NK-92 (cell line): ENCODE measurements around the gene ZFAND3.

Experiments used
- DNase-seq: peaks from one replicate; lab custom pipeline; 2025; ENCODE audit not compliant: unreplicated experiment; lab: John Stamatoyannopoulos, UW

Gene ZFAND3

DNA sequence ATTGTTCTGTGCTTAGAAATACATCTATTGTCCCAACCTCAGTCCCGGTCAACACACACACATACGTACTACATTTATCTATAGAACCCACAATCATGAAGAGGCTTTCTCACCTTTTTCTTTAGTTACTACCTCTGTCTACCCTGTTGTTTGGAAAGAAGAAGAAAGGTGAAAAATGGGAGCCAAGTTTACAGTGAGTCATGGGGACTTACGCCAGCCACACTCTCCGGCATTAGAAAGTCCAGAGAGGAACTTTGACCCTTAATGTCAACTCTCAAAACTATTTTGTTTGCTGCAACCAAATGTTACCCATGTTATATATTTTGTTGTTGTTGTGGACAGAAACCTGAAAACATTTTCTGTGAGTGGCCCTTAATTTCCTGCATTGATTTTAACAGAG, 259.1 kb downstream of the ZFAND3 start:
- no peak for DNase-seq

DNA sequence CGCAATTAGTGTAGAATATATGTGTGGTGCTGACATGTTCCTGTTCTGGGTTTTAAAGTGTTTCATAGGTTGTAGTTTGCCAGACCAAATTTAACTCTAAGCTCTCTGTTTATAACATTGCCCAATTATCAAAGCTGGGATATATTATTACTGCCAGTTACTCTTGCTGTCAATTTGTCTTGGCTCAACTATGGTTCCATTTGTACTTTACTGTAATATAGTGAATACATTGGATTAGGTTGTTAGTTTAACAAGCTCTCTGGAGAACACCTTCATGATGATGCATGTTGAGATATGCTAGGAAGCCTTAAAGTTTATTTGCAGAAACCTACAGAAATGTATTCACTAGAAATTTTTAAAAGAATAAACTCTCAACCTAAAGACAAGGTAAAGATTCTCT, 259.6 kb downstream of the ZFAND3 start:
- DNase-seq = no peak

DNA sequence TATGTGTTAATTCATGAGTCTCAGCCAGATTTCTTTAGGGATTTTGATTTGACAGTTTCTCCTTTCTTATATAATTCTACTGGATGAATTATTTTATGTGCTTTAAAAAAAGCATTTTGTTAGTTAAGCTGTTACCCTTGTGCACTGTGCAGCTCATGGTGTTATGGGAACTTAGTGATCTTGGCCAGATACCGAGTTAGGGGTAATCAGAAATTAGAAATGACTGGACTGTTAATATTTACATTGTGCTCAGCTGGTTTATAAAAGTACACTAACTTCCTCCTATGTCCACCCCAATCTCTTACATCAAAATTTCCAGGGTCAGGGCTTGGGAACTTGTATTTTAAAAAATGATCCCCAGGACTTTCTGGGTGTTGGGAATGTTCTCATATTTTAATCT, 260.0 kb downstream of the ZFAND3 start:
- DNase-seq = no peak

DNA sequence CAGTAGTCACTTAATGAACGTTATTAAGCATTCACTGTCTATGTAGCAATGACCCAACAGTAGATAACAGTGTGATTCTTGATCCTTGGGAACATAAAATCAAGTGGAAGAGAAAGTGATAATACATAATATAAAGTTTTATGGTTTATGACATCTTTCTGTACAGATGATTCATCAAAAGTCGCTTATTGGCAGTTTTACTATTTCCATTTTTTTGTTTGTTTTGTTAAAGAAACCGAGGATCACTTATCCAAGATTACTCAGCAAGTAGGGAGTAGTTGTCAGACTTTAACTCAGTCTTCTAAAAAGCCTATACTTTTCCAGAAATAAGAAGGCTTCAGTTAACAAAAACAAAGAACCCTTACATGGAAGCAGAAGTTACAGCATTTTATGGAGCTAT, 260.8 kb downstream of the ZFAND3 start:
- no peak for DNase-seq

DNA sequence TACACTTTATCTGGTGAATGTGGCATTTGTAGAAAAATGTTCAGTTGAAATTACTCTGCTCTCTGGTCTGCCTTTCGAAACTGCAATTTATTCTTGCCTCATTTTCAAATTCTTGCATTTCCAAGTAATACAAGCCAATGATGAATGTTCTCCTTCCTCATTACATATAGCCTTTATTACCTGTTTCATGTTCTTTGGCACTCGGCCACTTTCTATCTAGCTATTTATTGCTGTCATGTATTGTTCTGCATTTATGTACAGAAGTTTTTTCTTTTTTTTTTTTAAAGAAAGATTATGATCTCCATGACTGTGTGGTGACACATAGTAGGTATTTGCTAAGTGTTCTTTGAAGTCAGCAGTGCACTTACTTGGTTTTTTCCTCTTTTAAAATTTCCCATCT, 261.4 kb downstream of the ZFAND3 start:
- no peak for DNase-seq

DNA sequence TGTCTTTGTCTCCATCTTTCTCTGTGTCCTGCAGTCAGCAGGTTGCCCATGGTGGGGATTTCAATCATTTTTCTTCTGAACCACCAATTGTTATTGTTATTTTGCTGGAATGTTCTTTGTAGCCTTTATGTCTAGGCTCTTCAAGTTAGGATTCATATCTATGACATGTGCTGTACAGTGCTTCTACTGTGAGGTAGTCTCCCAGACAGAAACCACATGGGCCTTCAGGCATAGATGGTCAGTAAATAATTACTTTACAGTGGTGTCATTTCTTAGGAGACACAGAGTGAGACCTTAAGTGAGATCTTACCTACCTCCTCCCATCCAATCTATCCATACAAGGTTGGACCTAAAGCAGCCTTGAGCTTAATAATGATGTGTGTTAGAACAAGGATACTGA, 265.5 kb downstream of the ZFAND3 start:
- no peak for DNase-seq

DNA sequence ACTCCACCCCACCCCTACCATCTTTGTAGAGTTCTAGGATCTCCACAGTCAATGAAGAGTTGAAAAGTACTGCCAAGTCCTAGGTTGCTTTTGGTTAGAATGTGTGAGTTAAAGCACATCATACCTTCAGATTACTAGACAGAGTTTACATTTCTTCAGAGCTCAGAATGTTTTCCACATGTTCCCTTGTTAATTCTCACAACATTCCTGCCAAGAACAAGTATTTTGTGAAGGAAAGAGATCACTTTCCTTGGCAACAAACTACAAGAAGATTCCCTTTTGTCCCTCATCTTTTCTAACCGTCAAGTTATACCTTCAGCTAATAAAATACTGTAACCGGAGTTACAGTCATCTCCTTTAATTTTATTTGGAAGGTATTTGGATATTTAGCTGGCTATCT, 266.8 kb downstream of the ZFAND3 start:
- no peak for DNase-seq

DNA sequence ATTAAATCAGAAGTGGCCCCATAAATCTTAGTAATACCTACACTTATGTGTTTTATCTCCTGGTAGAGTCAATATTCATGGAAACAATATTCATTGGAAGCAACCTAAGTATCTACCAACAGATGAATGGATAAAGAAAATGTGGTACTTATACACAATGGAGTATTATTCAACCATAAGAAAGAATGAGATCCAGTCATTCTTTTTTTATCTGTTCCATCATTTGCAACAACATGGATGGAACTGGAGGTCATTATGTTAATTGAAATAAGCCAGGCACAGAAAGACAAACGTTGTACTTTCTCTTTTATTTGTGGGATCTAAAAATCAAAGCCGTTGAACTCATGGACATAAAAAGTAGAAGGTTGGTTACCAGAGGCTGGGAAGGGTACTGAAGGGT, 268.5 kb downstream of the ZFAND3 start:
- no peak for DNase-seq

DNA sequence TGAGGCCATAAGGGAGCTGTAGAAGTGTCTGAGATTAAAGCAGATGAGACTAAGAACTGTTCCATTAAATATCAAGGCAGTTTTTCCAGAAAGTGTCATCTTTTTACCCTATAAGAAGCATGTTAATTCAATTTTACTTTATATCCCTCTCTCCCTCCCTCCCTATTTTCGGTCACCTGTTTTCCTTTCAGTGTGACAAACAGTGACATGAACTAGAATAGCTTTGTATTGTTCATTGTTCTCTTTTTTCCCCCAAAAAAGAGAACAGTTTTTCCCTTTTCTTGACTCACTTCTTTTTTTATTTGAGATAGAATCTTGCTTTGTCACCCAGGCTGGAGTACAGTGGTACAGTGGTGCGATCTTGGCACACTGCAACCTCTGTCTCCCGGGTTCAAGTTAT, 269.3 kb downstream of the ZFAND3 start:
- no peak for DNase-seq

DNA sequence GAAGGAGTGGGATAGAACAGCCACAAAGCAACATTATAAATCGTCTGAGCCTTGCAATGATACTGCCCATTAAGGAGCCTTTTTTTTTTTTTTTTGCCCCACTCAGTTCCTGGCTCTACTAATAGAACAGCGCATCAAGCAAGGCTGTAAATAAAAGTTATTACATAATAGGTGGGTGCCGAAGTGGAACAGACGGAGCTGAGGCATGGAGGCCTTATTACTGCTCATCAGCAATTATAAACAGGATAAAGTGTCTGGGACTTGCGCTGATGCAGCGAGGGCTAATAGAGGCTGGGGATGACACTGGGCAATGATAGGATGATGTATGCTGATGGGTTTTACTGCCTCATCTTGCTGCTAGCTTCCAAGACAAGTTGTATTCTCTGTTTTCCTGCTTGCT, 272.1 kb downstream of the ZFAND3 start:
- DNase-seq = no peak

DNA sequence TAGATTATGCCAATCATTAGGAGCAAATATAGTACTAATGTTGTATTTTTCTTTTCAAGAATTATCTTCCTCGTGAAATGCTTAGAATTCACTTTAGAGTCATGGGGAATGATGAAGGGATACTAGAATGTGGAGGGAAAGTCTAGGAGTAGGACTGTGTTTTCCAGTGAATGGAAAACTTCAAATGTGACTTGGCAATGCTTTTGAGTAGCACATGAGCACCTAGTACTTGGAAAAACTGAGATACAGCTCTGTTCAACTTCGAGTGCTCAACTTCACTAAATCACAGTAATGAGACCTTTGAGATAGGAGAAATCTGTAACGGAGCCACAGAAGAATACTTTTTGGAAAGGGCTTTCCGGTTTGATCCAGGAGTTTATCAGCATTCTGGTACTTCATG, 272.9 kb downstream of the ZFAND3 start:
- no peak for DNase-seq

DNA sequence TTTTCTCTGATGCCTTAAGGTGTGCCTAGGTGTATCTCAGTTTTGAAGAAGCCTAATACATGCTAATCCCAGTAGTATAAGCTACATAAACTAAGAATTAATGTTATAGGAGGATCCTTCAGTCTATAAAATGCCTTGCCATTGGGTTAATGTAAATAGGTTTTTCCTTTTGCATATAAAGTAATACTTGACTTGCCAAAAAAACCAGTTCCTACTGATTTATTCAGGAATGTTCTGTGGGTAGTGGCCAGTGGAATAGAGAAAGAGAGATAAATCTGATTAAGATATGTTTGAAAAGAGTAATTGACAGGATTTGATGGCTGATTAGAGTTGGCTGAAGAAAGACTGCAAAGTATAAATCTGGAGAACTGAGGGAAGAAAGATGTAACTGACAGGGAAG, 273.4 kb downstream of the ZFAND3 start:
- DNase-seq = no peak

DNA sequence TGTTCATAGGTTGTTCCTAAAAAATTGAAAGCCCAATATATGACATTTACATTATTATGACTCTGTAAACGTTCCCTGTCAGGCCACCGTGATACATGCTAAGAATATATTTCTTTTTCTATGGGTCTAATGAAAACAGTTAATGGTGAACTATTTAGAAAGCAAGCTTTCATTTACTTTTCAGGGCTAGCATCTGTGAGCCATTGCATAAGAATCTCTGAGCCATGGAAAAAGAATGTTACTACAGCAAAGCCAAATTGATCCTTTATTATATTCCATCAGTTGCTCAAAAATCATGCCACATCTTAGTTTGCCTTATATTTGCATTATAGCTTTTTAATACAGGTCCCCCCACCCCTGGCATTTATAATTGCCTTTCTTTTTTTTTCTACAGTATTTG, 275.5 kb downstream of the ZFAND3 start:
- no peak for DNase-seq

DNA sequence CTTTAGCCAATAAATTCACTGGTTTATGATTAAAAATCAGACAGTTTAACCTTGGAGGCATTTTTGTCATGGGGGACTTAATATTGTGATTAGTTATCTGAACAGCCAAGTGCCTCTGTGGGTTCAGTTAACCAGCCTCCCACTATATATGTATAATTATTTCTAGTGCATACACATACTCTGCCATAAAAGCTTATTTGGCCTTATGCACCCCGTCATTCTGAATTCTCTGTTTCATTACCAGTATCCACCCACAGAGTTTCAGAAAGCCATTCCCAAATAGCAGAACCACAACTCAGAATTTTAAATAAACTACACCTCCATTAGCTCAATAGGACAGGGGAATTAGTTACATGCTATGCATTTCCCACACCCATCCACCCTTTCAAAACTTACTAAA, 279.7 kb downstream of the ZFAND3 start:
- DNase-seq = no peak

DNA sequence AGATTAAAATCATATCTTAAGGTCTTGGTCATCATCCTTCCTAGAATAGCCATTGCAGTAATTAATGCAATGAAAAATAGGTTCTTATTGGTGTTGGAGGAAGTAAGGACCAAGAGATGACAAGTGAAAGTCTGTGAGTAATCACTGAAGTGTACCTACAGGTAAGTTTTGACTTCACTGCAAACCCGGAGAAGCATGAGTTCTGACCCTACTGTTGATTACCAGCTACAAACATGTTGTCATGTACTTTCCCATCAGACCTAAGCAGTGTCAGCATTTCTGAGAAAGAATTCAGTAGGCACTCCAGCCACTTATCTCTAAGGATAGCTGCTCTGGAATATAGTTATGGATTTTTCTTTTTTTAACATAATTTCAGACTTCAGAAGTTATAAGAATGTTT, 280.9 kb downstream of the ZFAND3 start:
- no peak for DNase-seq

DNA sequence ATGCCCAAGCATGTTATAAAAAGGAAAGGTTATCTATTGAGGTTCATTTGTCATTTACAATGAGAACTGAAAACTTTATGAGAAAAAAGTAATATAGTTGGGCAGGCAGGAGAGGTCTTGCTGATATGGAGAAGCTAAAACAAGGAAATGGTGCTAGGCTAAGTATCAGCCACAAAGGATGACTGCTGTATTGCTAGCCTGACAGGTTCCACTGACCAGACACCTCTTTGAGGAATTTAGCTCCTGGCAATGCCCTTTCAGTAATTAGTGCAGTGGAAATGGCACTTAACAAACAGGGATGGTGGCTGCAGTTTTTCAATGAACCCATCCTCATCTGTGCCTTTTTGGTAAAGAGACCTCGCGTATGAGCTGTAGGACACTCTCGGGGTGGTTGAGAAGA, 284.4 kb downstream of the ZFAND3 start:
- no peak for DNase-seq

DNA sequence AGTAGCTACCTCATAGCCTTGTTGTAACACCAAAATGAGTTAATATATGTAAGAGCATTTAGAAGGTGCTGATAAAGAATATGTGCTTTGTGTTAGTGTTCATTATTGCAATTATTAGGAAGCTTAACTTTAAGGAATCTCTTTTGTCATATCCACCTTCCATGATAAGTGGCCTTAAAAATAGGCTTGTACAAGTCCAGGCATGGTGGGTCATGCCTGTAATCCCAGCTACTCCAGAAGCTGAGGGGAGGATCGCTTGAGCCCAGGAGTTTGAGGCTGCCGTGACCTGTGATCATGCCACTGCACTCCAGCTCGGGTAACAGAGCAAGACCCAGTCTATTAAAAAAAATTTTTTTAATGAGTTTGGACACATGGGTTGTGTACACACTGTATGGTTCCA, 285.5 kb downstream of the ZFAND3 start:
- DNase-seq = no peak

DNA sequence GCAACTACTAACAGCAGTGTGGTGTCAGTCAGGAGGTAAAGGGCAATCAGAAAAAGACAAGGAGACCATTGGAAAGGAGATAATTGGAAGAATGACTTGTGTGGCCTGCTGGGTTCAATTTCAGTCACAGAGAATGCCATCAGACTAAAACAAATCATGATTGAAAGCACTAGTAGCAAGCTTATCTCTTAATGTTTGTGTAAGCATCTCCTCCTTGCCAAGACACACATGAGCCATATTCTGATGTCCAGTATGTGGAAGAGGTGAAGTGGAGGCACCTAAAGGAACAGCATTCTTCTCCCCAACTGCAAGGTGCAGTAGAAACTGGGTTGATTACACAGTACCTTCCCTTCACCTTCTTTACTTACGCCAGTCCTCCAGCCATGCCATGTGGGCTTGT, 287.5 kb downstream of the ZFAND3 start:
- no peak for DNase-seq

DNA sequence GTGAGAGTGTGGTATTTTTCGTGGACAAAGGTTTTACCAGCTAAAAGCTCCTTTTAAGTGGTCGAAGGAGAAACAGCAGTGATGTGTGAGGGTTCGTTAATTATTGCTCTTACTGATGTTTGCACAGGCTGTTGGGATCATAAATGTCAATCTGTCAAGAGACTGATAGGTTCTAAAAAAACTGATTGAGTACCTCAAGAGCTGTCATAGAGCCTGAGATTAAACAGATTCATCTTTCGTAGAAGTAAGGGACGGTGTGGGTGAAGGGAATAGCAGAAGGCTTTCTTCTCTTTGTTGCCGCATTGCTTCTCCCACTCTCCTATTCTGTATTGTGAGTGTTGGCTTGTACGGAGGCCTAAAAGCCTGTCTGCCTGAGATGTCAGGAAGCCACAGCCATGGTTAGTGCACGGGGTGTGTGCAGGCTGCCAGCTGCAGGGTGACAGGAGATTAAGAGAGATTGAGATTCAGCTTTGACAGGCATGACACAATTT, 291.0 kb downstream of the ZFAND3 start:
- no peak for DNase-seq

DNA sequence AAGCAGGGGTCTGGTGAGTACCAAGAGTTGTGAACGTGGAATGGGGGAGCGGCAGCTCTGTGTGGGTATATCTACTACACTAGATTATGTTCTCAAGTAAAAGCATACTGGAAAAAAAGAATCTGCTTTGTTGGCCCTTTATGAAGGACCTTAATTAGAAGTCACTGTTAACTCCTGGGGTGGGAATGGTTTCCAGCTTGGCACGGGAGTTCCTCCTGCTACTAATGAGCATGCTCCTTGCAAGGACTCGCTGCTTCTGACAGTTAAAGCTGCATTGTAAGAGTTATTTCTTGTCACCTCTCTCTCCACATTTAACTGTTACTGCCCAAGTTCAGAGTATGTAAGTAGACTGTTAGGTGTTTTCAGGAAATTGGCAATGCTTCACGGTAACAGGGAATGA, 292.7 kb downstream of the ZFAND3 start:
- no peak for DNase-seq

DNA sequence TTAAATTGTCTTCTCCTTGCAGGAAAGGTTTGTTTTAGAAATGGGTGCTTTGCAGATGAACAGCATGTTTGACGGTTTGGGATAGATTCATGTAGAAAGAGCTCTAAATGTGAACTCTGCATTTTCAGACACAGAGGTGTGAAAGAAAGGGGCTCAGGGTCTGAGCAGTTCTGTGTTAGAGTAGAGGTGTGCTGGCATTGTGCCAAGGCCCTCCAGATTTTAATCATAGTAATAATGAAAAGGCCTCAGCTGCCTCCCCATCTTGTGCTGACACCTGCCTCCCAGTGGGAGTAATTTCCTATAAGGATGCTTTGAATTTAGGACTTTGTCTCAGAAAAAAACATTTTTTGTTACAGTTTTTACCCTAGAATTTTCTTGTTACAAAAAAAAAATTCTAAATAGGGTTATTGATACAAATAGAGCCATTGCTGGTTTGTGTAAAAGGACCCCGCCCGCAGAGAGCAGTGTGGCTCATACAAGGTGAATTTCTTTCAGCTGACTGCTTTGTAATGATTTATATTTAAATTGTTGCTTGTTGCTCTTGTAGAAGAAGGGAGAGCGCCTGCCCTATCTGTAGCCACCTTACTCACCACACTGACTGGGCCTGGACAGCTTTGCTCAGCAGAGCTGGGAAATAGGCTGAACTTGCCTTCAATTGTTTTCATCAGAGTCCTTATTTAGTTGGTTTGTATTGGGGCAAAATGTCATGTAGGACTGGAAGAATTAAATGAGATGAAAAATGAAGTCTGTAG, 294.5 kb downstream of the ZFAND3 start:
- DNase-seq = no peak

DNA sequence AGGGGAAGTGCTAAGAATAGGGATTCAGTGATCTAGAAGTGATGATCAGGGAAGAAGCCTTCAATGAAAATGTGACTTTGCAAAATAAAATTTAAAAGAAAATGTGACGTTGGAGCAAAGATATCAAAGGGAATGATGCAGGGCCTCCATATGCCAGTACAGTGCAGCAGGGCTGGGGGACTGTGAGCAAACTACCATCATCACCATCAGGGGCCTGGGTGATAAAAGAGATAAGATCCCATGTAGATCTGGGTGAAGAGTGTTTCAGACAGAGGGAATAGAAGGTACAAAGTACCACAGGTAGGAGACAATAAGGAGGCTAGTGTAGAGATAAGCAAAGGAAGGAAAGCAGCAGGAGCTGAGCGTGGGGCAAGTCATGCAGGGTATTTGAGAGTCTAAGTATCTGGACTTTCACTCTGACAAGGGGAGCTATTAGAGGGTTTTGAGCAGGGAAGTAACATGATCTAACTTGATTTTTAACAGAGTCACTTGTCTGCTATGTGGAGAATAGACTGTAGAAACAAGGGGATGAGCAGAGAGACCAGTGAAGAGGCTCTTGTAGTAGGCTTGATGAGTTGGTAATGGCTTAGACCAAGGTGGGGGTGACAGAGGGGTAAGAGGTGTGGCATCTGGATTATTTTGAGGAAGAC, 295.6 kb downstream of the ZFAND3 start:
- no peak for DNase-seq

DNA sequence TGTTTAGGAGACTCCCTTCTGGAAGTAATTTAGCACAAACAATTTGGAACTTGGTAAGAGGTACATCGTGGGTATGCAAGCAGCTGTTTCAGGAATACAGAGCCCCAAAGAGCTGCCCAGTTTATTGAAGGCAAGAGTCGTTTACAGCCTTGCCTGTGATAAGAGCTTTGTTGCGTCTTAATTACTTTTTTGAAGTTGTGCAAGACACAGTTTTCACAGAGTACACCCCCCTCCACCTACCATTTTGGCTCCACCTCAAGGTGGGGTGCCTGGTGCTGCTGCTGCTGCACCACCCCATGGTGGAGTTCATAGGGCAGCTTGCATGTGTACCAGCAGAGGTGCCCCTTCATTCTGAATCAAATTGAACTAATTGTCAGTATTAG, 296.1 kb downstream of the ZFAND3 start:
- DNase-seq = no peak
